Medulla oblongata (tissue), 1 donor: Measurements from ENCODE around the gene GLS.
"Not testable (repeated sequence)": the region's sequence is repeated elsewhere in the genome, so short reads cannot be mapped to it uniquely, and the experiment has no call there.

Experiments used
- DNase-seq: peaks from one replicate; pipeline ENCODE4 v3.0.0-alpha.2; 2015; ENCODE audit errors: extremely low spot score

Gene GLS

DNA sequence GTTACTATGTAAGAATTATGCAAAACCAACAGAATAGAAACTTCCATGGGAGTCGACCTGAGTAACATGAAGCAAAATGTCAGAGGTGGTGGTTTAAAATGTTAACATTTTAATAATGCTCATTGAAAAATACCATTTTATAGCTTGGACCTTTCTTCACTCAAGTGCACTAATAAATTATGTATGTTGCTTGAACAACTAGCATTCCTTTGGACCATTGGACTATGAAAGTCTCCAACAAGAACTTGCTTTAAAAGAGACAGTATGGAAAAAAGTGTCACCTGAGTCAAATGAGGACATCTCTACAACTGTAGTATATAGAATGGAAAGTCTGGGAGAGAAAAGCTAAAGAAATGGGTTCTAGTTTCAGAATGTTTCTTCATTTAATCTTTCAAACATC lies 51.9 kb downstream of the GLS start:
- DNase-seq: no peak

DNA sequence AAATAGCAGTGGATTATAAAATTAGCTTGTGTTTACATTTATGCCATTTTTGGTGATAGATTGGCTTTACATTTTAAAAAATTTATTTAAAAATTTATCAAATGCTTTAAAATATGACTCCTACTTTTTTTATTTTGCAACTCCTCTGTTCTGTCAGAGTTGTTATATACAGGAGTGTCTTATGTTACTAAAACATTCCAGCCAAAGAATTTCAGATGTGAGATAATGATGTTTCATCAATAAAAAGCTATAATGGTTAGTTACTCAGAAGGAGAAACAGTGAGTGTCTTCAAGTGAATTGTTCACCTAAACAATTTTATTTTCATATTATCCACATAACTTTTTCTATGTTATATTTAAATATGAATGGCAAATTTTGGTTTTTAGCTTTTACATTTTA lies 52.7 kb downstream of the GLS start:
- DNase-seq: no peak

DNA sequence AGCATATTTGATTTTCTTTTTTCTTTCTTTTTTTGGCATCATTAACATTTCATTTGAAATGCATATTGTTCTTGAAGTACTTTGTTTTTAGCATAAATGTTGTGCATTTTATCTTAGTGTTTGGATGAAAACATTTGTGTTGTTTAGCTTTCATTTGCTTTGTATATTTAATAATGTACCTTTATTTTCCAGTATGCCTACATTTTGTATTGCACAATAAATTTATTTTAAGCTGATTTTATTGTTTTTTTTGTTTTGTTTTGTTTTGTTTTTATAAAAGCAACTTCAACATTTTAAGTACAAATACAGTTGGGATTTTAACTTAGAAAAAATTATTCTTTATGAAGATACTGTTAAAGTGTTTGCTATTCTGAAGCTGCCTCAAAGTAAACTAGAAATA lies 54.4 kb downstream of the GLS start:
- no peak for DNase-seq

DNA sequence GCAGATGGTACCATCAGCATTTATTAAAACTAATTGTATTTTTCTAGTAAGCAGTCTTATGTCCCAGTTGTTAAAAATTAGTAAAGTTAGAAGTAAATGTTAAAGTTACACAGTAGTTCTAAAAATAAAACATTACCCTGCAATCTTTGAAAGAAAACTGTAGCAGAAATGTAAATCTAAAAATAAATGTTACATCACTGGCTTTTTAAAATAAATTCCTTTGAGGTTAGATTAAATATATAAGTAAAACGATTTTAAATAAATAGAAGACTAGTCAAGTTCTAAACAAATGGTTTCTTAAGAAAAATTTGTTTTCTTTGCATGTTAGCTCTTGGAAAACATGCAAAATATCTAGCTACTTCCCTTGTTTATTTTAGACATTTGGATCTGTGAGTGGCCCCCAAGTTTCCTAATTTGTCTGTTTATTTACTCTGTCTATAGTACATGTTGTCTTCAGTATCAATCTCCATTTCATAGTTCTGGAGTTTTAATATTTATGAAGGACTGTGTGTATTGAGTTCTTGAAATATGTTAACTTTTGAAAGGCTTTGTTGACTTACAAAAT lies 58.2 kb downstream of the GLS start:
- DNase-seq: no peak

DNA sequence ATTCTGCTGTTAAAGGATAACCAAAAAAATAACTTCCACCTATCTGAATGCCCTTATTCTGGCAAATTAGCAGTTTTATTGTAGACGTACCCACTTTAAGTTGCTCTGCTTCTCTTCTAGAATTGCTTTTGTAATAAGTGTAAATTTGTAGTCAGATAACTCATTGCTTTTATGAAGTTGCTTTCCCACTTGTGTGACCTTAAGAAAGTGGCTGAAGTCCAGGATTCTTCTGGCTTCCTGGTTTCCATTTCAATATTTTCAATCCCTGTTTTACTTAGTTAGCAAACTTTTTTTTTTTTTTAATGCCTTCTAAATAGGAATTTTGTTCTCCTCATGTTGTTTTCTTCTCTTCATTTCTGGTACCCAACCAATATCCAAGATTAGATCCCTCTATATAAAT lies 59.8 kb downstream of the GLS start:
- no peak for DNase-seq

DNA sequence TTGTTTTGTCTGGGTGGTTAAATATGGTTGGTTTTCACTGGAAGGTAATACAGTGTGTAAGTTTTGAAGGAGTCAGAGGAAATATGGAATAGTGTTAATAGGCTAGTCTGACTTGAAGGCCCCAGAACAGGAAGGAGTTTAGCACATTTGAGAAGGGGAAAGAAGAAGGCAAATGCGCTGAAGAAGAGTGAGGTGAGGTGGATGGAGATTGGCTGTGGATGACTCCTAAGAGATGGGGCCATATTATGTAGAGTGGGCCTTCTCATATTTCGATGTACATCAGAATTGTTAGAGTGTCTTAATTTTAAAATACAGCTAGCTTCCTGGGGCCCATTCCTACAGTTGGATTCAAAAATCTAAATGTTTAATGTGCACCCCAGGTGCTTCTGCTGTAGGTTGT lies 61.0 kb downstream of the GLS start:
- no peak for DNase-seq

DNA sequence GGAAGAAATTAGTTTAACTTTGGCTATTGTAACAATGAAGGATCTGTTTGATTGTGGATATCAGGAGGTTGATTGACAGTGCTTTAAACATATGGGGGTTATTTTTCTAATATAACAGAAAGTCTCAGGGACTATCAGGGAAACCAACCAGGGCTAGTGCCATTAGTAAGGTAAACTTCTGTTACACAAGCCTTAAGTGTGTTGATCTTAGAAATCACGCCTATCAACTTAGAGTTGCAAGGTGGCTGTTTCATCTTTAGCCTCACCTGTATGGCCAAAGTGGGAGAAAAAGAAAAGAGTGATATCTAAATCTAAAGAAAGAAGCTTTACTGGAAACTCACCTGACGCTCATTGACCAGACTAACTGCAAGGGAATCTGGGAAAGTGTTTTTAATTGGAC lies 62.1 kb downstream of the GLS start:
- DNase-seq: no peak

DNA sequence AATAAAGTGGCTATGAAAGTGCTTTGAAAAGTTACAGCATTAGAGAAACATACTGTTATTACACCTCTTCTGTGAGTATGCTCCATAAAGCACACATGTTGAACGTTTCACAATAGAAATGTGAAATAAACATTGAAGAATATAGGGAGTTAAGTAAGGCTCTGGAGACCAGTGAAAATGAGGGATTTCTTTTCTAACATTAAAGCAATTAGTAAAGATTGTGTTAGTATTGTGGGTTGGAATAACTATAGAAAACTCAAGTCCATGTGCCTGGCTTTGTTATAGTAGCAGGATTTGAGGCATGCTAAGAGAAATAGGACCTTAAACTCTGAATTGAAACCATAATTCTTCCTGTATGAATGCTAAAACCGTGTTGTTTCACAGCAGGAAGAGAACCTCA lies 63.1 kb downstream of the GLS start:
- DNase-seq: no peak

DNA sequence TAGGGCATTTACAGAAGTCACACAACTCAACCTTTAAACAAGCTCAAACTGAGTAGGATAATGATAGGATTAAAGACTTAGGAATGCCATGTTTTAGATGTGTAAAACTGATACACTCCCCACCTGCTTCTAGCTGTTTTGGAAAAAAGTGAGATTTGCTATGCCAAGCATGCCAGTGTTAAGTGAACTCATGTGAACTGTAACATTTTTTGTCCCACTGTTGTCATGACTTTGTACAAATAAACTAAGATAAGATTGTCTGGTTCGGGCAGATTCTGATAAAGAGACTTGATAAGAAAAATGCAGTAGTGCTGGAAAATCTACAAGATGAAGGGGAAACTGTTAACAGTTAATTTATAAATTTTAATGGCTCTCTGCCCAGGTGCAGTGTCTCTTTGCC lies 66.5 kb downstream of the GLS start:
- no peak for DNase-seq

DNA sequence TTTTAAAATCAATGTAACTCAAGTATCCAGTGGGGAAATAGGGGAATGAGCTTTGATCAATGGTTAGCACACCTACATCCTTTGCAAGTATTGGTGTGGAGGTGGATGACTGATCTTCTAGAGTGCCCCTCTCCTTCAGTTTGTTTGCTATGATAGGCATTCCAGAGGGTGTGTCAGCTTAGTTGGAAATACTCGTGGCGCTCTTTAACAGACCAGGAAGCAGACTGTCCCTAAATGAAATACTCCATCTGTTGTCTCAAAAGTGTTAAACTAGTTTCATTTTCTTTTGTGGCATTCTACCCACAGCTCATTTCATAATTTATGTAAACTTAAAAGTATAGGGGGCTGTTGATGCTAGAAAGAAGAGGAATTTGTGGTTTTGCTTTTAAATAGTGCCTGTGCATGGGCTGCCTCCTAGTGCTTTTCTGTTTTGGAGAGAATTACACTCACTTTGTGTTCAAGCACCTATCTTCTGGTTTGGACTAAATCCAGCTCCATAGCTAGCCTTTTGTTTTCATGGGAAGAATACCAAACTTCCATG lies 67.2 kb downstream of the GLS start:
- DNase-seq: no peak

DNA sequence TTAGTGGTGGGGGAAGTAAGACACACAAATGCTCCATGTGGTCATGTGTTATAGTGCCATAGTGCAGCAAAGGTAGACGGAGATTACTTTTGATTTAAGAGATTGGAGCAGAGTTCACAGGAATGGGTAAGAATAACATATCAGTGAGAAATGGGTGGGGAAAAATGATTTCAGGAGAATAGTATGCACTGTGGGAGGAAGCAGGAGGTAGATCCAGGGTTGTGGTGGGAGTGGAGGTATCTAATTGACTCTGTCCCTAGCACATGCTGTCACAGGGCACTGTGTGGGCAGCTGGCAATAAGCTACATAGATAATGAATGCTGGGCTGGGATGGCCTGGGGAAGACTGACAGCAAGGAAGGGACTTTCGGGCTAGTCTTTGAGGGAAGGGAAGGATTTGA lies 68.0 kb downstream of the GLS start:
- no peak for DNase-seq

DNA sequence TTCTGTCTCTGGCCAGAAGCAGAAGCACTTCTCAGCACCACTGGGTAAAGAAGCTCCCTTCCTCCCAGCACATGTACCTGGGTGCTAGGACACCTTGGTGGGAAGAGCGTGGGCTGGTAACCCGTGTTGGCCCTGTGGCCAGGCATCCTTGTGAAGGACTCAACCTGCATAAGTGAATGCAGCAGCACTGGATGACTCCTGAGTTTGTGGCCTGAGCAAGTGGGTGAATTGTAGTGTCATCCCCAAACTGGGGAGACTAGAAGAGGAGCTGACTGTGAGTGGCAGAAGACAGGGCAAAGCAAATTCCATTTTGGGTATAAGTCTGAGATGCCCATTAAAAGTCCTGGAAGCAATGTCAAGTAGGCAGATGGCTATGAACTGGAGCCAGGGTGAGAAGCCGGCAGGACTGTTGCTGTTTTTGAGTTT lies 70.0 kb downstream of the GLS start:
- no peak for DNase-seq

DNA sequence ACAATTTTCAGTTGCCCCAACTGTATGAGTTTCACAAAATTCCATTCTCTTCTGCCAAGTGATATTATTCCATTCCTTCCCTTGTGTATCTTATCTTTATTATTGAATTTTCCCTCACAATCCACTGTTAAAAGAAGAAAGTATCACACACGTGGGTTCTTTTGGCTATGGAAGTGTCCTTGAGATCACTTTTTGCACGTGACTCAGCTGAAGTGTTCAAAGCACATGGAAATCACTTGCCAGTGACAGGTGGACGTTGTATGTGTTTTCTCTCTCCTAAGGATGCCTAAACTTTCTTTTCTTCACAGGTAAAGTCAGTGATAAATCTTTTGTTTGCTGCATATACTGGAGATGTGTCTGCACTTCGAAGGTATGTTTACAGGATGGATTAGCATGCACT lies 72.6 kb downstream of the GLS start:
- no peak for DNase-seq

DNA sequence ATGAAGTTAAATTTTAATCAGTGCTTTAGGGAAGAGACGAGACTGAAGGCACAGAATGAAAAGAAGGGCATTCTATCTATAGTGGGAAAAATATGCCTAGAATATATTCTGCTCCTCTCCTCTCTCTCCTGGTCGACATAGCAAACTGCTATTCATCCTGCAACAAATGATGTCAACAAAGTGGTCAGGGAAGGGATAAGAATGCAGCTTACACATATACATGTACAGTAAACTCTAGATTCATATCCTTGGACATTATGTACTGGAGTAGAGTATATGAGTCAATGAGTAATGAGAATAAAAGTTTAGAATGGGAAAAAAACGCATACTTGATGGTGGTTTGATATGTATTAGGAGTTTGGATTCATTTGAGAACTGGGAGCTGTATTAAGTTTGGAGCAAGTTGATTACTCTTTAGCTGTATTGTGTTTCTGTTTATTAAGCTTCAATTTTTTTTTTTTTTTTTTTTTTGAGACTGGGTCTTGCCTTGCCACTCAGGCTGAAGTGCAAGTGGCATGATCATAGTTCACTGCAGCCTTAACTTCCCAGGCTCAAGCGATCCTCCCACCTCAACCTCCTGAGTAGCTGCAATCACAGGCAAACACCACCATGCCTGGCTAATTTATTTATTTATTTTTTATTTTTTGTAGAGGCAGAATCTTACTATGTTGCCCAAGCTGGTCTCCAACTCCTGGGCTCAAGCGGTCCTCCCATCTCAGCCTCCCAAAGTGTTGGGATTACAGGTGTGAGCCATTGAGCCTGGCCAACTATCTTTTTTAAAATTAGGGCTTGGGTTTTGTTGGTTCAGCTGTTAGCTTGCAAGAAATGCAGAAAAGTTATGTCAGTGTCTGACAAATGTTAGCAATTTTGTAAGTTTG lies 79.5 kb downstream of the GLS start:
- DNase-seq: no peak

DNA sequence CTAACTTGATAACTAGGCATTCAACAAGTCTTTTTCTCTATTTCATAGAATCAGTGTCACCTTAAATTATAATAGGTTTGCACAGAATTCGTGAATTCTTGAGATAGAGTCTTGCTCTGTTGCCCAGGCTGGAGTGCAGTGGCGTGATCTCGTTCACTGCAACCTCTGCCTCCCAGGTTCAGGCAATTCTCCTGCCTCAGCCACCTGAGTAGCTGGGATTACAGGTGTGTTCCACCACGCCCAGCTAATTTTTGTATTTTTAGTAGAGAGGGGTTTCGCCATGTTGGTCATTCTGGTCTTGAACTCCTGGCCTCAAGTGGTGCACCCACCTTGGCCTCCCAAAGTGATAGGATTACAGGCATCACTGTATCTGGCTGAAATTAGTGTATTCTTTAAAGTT lies 80.5 kb downstream of the GLS start:
- not testable (repeated sequence) for DNase-seq

DNA sequence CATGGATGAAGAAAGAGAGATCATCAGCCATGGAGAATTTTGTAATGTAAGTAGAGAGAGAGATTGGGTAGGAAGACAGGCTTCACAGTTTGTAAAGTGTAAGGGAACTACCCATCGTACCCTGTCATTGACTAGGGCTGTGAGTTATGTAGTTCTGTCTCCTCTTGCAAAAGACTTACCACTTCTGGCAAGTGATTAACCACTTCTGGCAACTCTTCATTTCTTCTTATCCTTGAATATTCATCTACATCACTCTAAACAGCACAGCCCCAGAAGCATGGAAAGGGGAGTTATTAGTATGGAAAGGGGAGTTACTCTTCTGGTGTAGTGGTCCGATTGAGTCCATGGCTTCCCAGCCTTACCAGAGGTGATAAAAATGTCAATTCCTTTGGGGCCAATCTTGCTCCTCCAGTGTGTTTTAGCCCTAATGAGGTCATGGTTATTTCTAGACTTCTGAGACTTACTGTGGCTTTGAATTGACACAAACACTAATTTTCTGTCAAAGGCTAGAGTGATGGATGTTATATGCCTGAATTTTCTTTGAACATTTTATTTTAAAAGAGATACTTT lies 81.4 kb downstream of the GLS start:
- DNase-seq: no peak

DNA sequence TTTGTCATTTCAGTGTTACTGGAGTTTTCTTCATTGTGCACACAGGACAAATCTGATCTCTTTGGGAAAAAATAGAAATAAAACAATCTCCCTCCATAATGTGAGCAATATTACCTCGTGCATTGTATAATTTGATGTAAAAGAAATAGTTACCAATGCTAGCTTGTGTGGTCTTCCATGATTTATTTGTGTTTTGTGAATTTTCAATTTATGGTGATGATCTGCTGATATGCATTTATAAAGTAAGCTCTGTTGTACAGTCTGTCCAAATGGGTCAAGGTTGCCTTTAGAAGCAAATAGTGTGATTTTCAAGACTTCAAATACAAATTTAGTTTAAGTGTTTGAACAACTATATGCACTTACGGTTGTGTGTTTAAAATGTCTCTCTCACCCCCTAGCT lies 82.5 kb downstream of the GLS start:
- DNase-seq: no peak

DNA sequence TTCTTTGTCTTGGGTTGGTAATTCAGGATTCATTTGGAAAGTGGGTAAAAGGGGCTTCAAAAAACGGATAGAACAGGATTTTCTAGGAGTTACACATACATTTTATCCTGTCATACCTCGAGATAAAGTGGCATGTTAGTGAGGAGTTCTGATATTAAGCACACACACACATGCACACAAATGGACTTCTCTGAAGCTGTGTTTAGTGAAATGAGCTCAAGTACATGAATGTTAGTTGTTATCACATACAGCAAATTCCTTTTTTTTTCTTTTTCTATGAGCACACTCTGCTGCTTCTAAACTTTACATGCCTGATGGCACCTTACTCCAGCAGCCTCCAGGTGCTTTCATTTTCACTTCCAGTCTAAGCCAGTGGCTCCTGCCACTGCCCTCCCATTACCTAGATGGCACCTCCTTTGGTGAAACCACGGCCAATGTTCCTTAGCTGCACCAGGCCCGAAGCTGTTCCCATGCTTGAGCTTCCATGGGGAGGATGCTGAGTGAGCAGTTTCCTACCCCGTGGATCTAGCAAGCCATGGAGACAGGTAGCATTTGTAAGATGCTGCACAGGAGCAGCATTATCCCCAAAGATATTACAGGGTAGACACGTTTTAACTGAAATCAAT lies 83.7 kb downstream of the GLS start:
- DNase-seq: no peak

DNA sequence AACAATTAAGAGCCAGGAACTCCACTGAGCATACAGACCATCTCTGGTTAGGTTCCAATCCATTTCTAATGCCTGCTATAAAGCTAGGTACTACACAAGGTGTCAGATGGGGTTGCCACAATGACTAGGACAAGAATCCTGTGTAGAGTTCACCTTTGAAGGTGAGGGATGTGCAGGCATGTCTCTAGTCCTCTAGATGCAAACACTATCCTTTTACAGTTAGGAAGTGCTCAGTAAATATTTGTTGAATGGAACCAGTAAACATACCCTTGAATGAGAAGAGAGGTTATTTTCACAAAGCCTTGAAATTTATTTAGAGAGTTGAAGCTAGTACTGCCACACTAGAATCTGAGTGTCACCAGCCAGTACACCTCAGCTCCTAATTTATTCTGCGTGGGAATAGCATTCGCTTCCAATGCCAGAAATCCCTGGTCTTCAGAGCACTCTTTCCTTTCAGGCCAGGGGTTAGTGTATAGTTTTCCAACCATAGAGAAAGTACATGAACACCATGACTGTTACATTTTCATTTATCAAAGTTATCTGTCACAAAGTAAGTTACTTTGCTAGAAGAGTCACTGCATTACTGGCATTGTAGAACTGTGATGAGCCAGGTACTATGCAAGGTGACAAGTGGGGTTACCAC lies 85.1 kb downstream of the GLS start:
- DNase-seq: no peak

DNA sequence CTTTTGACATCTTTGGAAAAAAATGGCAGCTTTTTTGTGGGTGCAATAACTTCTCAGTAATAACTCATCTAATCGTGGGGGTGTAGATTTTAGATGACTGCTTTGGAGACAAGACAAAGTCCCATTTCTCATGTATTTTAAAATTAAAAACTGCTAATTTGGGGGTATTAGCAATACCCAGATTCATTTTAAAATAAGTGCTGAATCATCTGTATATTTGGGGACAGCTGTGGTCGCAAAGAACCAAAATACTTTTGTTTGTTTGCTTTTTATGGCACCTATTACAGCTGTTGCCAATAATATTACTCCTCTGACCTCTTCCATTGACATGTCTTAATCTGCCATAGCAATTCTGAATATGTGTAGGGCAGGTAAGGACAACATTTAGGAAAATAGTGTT lies 87.9 kb downstream of the GLS start:
- no peak for DNase-seq

DNA sequence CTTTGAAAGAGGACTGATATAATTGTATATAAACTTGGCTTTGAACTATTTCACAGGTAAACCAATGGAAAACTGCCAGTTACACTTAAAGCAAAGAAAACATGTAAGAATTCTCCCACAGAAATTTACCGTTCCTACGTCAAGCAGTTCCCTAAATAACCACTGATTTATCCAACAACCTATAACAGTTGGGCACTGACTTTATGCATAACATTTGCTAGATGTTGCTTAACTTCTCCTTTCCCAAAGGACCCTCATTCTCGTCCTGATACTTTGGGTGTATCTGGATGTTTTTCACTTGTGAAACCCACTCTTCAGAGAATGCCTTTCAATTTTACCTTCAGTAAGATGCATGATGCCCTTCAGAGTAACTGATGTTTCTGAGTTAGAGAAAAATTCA lies 89.5 kb downstream of the GLS start:
- no peak for DNase-seq

DNA sequence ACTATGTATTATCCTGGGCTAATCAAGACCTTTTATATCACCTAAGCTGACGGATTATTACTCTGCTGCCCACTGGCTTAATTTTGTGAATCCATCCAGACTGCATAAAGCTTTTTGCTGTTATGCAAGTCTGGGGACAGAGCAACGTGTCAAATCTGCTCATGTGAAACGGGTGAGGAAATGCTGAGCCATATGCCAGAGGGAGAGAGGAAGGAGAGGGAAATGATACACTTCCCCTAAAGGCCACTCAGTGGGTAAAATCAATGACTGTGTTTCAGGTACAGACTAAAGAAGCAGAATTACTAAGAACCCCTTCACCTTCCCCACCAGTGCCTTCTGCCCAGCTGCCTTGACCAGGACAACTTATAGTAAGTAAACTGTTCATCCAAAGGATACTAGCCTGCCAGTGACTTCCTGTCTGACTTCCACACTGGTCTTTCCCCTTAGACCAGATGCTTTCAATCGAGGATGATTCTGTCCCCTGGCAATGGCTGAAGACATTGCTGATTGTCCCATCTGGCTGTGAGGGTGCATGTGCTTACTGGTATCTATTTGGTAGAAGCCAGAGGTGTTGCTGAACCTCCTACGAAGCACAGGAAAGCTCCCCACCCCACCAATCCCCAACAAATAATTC lies 90.4 kb downstream of the GLS start:
- DNase-seq: no peak
